ENCODE measurements around the gene AAK1. TPM values are rescaled to one million over a fixed set of nuclear protein-coding genes. Genes with fewer than 3 reads are reported as not detected.

The AAK1 gene
- total and polyA plus RNA-seq, 2 experiments from 2014 or later: 39.0 to 52.4 TPM

DNA sequence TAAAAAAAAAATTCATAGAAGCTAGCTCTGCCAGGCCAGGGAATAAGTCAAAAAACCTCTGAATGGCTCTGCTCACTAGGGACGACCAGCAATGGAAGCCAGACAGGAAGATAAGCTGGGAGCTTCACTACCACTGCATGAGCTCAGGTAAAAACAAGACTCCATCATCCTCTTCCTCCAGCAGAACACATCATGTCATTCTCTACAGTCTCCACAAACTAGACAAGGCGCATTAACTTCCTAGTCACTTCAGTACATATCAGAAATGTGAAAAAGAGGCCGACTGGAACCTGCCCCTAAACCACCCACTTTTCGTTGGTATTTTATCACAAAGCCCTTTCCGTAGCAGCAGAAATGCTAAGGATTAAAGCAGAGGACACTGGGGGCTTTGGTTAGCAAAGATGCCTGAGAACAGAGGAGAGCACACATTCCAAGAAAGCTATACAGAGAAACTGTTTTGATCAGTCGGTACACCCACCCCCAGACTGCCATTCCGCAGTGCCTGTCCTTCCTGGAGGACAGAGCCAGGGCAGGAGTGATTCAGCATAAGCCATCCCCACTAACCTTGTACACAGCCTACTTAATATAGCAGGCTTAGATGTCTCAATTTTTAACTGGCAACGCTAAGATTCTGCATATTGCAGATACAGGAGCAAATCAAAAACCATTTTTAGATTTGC lies 53.4 kb downstream of the AAK1 start (continued):
- TF ChIP-seq, protein P1, sequence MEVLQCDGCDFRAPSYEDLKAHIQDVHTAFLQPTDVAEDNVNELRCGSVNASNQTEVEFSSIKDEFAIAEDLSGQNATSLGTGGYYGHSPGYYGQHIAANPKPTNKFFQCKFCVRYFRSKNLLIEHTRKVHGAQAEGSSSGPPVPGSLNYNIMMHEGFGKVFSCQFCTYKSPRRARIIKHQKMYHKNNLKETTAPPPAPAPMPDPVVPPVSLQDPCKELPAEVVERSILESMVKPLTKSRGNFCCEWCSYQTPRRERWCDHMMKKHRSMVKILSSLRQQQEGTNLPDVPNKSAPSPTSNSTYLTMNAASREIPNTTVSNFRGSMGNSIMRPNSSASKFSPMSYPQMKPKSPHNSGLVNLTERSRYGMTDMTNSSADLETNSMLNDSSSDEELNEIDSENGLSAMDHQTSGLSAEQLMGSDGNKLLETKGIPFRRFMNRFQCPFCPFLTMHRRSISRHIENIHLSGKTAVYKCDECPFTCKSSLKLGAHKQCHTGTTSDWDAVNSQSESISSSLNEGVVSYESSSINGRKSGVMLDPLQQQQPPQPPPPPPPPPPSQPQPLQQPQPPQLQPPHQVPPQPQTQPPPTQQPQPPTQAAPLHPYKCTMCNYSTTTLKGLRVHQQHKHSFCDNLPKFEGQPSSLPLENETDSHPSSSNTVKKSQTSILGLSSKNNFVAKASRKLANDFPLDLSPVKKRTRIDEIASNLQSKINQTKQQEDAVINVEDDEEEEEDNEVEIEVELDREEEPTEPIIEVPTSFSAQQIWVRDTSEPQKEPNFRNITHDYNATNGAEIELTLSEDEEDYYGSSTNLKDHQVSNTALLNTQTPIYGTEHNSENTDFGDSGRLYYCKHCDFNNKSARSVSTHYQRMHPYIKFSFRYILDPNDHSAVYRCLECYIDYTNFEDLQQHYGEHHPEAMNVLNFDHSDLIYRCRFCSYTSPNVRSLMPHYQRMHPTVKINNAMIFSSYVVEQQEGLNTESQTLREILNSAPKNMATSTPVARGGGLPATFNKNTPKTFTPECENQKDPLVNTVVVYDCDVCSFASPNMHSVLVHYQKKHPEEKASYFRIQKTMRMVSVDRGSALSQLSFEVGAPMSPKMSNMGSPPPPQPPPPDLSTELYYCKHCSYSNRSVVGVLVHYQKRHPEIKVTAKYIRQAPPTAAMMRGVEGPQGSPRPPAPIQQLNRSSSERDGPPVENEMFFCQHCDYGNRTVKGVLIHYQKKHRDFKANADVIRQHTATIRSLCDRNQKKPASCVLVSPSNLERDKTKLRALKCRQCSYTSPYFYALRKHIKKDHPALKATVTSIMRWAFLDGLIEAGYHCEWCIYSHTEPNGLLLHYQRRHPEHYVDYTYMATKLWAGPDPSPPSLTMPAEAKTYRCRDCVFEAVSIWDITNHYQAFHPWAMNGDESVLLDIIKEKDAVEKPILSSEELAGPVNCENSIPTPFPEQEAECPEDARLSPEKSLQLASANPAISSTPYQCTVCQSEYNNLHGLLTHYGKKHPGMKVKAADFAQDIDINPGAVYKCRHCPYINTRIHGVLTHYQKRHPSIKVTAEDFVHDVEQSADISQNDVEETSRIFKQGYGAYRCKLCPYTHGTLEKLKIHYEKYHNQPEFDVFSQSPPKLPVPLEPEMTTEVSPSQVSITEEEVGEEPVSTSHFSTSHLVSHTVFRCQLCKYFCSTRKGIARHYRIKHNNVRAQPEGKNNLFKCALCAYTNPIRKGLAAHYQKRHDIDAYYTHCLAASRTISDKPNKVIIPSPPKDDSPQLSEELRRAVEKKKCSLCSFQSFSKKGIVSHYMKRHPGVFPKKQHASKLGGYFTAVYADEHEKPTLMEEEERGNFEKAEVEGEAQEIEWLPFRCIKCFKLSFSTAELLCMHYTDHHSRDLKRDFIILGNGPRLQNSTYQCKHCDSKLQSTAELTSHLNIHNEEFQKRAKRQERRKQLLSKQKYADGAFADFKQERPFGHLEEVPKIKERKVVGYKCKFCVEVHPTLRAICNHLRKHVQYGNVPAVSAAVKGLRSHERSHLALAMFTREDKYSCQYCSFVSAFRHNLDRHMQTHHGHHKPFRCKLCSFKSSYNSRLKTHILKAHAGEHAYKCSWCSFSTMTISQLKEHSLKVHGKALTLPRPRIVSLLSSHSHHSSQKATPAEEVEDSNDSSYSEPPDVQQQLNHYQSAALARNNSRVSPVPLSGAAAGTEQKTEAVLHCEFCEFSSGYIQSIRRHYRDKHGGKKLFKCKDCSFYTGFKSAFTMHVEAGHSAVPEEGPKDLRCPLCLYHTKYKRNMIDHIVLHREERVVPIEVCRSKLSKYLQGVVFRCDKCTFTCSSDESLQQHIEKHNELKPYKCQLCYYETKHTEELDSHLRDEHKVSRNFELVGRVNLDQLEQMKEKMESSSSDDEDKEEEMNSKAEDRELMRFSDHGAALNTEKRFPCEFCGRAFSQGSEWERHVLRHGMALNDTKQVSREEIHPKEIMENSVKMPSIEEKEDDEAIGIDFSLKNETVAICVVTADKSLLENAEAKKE (CRISPR knock-in tag; IDR thresholded peaks at IDR 0.05): no peak
- TF ChIP-seq JUNB (IDR thresholded peaks at IDR 0.05; ENCODE audit: unreplicated experiment): no peak

DNA sequence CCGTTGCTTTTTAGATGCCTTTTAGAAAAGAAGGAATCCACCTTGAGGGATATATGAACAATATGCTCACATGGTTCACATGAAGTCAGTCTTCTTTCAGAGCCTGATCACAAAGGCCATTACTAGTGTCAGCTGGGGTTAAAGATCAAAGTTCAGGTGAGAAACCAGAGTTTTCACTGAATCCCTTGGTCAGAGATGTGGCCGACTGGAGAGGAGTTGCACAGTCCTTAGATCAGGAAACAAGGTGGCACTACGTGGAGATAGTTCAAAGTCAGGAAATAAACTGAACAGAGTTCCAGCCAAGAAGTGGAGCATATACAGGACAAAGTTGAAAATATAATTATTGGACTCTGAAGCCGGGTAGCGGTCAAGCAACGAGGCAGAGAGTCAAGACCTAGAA lies 54.6 kb downstream of the AAK1 start:
- H3K27ac Mint-ChIP-seq: no peak overlapping the region
- peaks cover 11% of the 10 kb centered on the region; the same call in 1 of the 2 replicates for H3K4me1 ChIP-seq (ENCODE audit: insufficient read depth)
- H3K9me3 Mint-ChIP-seq: no peaks in the 10 kb centered on the region
- peaks cover 20% of the 10 kb centered on the region for H3K79me2 ChIP-seq (replicated peaks; ENCODE audit: insufficient read depth)
- H3K36me3 ChIP-seq (ENCODE audit: insufficient read depth): no peaks in the 10 kb centered on the region
- H3K4me3 ChIP-seq: no peak overlapping the region
- ATAC-seq (no peak), DNase-seq (ENCODE audit: low spot score) (no peak)
- H3K36me3 Mint-ChIP-seq (ENCODE audit: low read depth): no peaks in the 10 kb centered on the region
- H3K27me3 ChIP-seq (ENCODE audit: insufficient read depth): no peaks in the 10 kb centered on the region
- no peak overlapping the region for H3K4me3 Mint-ChIP-seq
- no peak overlapping the region for H2AFZ ChIP-seq
- H3K27me3 Mint-ChIP-seq (ENCODE audit: insufficient read depth, low read depth, poor library complexity): no peaks in the 10 kb centered on the region
- no peak overlapping the region for H3K27ac ChIP-seq (ENCODE audit: low read depth)
- no peaks in the 10 kb centered on the region for H3K9me2 ChIP-seq (ENCODE audit: insufficient read depth)
- H3K4me2 ChIP-seq: no peak overlapping the region
- H4K20me1 ChIP-seq (replicated peaks; ENCODE audit: insufficient read depth): no peaks in the 10 kb centered on the region; the same call in 1 of the 2 replicates
- H3K4me1 Mint-ChIP-seq: peaks cover 17% of the 10 kb centered on the region
- no peaks in the 10 kb centered on the region for H3F3A ChIP-seq (replicated peaks; ENCODE audit: low read depth)
- TF ChIP-seq POLR2AphosphoS5 (IDR thresholded peaks at IDR 0.05; ENCODE audit: low read depth): no peak
- no peak for TF ChIP-seq ZNF114 (CRISPR knock-in tag; IDR thresholded peaks at IDR 0.05)
- TF ChIP-seq EZH2phosphoT487 (IDR thresholded peaks at IDR 0.05; ENCODE audit: unreplicated experiment): no peak
- no peak for TF ChIP-seq ZNF331 (CRISPR knock-in tag; IDR thresholded peaks at IDR 0.05; ENCODE audit: low read depth)
- TF ChIP-seq CREB1 (CRISPR knock-in tag; IDR thresholded peaks at IDR 0.05; ENCODE audit: low read depth): no peak
- TF ChIP-seq, protein P1 (CRISPR knock-in tag; IDR thresholded peaks at IDR 0.05): no peak
- TF ChIP-seq JUNB (IDR thresholded peaks at IDR 0.05; ENCODE audit: unreplicated experiment): no peak
- no peak for TF ChIP-seq STAT1 (IDR thresholded peaks at IDR 0.05; ENCODE audit: unreplicated experiment)

Measured in GM23338 (cell line).